Suprapubic skin (tissue), 4 donors: ENCODE measurements around the gene CAMTA1. TPM values are rescaled to one million over a fixed set of nuclear protein-coding genes. Genes with fewer than 3 reads are reported as not detected.
A peak's percentile ranks its signal among the peaks of the same experiment; 100 is the strongest.

Experiments used
- DNase-seq, 2 donors: peaks; one replicate each; pipeline ENCODE4 v3.0.0-alpha.2; 2019; ENCODE audit warnings: low spot score in 2 of 2
- H3K27ac ChIP-seq: fragments of 200-600 bp; sonication (generic); one replicate; pipeline ENCODE4 v1.5.1; 2019
- H3K27me3 ChIP-seq: fragments of 200-600 bp; sonication (generic); one replicate; pipeline ENCODE4 v1.5.1; 2019
- H3K36me3 ChIP-seq: fragments of 200-600 bp; sonication (generic); one replicate; pipeline ENCODE4 v1.5.1; 2019
- H3K4me1 ChIP-seq: fragments of 200-600 bp; sonication (generic); one replicate; pipeline ENCODE4 v1.5.1; 2019
- H3K4me3 ChIP-seq: fragments of 200-600 bp; sonication (generic); one replicate; pipeline ENCODE4 v1.5.1; 2019; ENCODE audit warnings: mild to moderate bottlenecking
- H3K9me3 ChIP-seq: fragments of 200-600 bp; sonication (generic); one replicate; pipeline ENCODE4 v1.5.1; 2019
- EP300 ChIP-seq: sonication (generic); formaldehyde crosslinking; IDR thresholded peaks from one replicate; pipeline ENCODE4 v1.6.1; 2017; ENCODE audit warnings: antibody characterized with exemption
- POLR2A ChIP-seq, 2 donors: fragments of 450-650 bp; IDR thresholded peaks; one replicate each; pipeline ENCODE4 v1.6.1; 2017; ENCODE audit warnings: antibody characterized with exemption in 2 of 2, mild to moderate bottlenecking in 2 of 2, moderate library complexity in 2 of 2
- POLR2AphosphoS5 ChIP-seq, 3 donors: sonication (generic); formaldehyde crosslinking; IDR thresholded peaks; one replicate each; pipeline ENCODE4 v1.6.1; 2017; ENCODE audit warnings: antibody characterized with exemption in 3 of 3
- WGBS: methylation state at CpG from one replicate; pipeline ENCODE4 v1.1.5; 2018; 5-methylcytosine and 5-hydroxymethylcytosine counted together
- total RNA-seq, 4 donors: library from RNA; depleted of rRNA; stranded (reverse); fragments of >200 nt; gene quantifications; one replicate each; pipeline ENCODE4 v1.1.0, GENCODE V29; 2016
- TF ChIP-seq, protein P1 (sequence below), 2 donors: fragments of 200-600 bp in 1 of 2; fragments of 450-650 bp in 1 of 2; sonication (generic) in 1 of 2; IDR thresholded peaks; one replicate each; pipeline ENCODE4 v1.5.1; 2016 to 2019; ENCODE audit warnings: antibody characterized with exemption in 2 of 2, mild to moderate bottlenecking in 1 of 2, moderate library complexity in 1 of 2

The CAMTA1 gene
- total RNA-seq, 4 donors from 2014 or later, result 40.4 to 54.1 (median 46.6) TPM

DNA sequence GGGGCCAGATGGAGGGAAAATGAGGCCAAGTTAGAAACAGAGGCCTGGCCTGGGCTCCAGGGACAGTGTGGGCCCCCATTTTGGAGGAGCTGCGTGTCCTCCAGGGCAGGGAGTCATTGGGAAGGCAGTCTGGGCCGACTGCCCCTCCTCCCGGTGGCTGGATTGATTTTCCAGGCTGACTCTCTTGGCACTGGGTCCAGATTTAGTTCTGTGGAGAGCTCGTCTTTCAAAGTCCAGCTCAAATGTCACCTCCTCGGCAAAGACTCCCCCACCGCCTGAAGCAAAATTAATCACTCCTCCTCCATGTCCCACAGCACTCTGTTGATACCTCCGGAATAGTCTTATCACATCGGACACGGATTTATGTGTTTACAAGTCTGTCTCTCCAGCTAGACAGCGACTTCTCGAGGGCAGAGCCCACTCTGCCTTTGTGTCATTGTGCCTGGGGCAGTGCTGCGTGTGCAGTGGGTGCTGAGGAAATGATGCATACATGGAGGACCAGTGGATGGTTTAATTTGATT is 175.1 kb downstream of the CAMTA1 start:
- WGBS, result 47% methylated on average over 12 of the region's 12 CpGs
- Histone ChIP-seq H3K36me3 (no peaks in the 10 kb centered on the region), H3K4me1 (peaks cover 18% of the 10 kb centered on the region), H3K27me3 (peaks cover 20% of the 10 kb centered on the region), H3K27ac (no peak overlapping the region), H3K9me3 (no peaks in the 10 kb centered on the region), H3K4me3 (no peak overlapping the region)
- TF ChIP-seq POLR2A (IDR thresholded peaks at IDR 0.05), result no peak
- DNase-seq, result no peak

DNA sequence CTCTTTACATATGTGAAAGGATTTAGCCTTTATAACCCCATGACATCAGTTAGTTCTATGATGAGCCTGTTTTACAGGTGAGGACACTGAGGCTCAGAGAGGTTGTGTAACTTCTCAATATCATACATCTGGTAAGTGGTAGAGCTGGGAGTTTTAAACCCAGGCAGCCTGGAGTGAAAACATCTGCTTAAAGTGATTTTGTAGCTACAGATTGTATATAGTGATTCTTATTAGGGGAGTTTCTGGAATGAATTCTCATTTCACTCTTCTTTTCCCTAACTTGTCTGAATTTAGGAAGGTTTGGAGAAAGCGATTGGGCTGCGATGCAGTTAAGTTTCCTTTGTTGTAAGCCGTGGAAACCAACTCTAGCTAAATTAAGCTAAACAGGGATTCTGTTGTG is 175.6 kb downstream of the CAMTA1 start:
- no peaks in the 10 kb centered on the region for H3K9me3 ChIP-seq
- H3K27me3 ChIP-seq, result peaks cover 20% of the 10 kb centered on the region
- peaks cover 18% of the 10 kb centered on the region for H3K4me1 ChIP-seq
- H3K27ac ChIP-seq, result no peak overlapping the region
- TF ChIP-seq POLR2AphosphoS5 (IDR thresholded peaks at IDR 0.05), result no peak
- WGBS, result 93% methylated on average over 3 of the region's 3 CpGs
- DNase-seq, result no peak
- H3K36me3 ChIP-seq, result no peaks in the 10 kb centered on the region
- no peak overlapping the region for H3K4me3 ChIP-seq

DNA sequence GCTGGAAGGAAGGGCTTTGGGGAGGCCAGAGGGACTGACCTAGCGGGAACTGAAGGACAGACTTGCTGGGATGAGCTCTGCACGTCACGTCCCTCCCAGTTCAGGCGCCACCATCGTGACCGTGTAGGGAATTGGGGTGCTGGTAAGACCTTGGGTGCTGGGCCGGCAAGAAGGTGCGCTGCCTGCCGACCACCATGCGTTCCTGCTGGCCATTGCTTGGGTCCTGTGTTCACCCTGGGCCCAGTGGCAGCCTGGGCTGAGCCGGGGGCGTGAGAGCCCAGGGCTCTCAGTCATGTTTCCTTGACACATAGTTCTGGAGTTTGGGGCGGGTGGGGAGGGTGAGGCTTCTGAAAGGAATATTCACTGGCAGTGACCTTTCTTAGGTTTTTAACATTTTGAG is 176.0 kb downstream of the CAMTA1 start:
- no peaks in the 10 kb centered on the region for H3K9me3 ChIP-seq
- peaks cover 18% of the 10 kb centered on the region for H3K4me1 ChIP-seq
- no peaks in the 10 kb centered on the region for H3K36me3 ChIP-seq
- DNase-seq, result no peak
- 92% methylated on average over 13 of the region's 13 CpGs for WGBS
- no peak overlapping the region for H3K27ac ChIP-seq
- H3K27me3 ChIP-seq, result peaks cover 20% of the 10 kb centered on the region
- no peak overlapping the region for H3K4me3 ChIP-seq
- no peak for TF ChIP-seq POLR2AphosphoS5 (IDR thresholded peaks at IDR 0.05)

DNA sequence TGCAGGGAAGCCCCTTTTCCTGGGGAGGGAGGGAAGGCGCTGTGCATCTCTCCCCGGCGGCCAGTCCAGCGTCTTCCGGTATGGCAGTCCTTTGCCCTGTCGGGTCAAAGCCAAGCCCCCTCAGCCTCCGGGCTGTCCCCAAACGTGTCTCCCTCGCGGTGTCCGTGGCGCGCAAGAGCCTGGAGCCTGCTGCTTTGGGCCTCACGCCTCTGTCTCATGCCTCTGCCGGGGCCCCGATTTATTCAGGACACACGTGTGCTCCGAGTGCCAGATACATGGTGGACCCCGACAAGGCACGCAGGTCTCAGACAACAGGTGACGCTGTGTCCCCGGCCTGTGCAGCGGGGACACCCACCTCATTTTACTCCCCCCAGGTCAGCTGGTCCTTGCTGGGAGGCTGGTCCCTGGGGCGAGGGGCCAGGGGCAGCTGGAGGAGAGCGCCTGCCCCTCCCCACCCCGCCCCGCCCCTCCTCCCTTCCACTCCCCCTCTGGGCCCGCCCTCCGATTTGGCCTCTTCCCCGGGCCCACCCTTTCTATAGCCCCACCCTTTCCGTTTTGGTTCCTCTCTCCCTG is 176.7 kb downstream of the CAMTA1 start:
- Histone ChIP-seq H3K36me3 (no peaks in the 10 kb centered on the region), H3K4me1 (peaks cover 18% of the 10 kb centered on the region), H3K27me3 (peaks cover 20% of the 10 kb centered on the region), H3K4me3 (no peak overlapping the region), H3K27ac (no peak overlapping the region), H3K9me3 (no peaks in the 10 kb centered on the region)
- no peak for DNase-seq
- WGBS, result 36% methylated on average over 20 of the region's 31 CpGs
- TF ChIP-seq POLR2A (IDR thresholded peaks at IDR 0.05), result no peak
- no peak for TF ChIP-seq EP300
- TF ChIP-seq POLR2AphosphoS5 (IDR thresholded peaks at IDR 0.05), result no peak

DNA sequence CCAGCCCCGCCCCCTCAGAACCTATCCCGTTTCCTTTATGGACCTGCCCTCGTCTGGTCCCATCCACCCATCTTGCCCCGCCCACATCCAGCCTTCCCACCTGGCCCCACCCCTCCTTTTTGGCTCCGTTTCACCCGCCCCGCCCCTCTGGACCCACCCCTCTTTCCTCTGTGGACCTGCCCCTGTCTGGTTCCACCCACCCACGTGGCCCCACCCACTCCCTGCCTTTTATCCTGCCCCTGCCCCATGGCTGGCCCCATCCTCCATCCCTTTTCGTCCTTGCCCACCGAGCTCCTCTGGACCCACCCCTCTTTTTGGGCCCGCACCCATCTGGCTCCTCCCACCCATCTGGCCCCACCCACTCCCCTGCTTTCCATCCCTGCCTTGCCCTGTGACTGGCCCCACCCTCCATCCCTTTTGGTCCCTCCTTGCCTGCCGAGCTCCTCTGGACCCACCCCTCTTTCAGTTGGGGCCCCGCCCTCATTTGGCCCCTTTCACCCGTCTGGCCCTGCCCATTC is 177.3 kb downstream of the CAMTA1 start:
- no peak for TF ChIP-seq POLR2A (IDR thresholded peaks at IDR 0.05)
- TF ChIP-seq POLR2AphosphoS5 (IDR thresholded peaks at IDR 0.05), result no peak
- TF ChIP-seq, protein P1, sequence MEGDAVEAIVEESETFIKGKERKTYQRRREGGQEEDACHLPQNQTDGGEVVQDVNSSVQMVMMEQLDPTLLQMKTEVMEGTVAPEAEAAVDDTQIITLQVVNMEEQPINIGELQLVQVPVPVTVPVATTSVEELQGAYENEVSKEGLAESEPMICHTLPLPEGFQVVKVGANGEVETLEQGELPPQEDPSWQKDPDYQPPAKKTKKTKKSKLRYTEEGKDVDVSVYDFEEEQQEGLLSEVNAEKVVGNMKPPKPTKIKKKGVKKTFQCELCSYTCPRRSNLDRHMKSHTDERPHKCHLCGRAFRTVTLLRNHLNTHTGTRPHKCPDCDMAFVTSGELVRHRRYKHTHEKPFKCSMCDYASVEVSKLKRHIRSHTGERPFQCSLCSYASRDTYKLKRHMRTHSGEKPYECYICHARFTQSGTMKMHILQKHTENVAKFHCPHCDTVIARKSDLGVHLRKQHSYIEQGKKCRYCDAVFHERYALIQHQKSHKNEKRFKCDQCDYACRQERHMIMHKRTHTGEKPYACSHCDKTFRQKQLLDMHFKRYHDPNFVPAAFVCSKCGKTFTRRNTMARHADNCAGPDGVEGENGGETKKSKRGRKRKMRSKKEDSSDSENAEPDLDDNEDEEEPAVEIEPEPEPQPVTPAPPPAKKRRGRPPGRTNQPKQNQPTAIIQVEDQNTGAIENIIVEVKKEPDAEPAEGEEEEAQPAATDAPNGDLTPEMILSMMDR (IDR thresholded peaks at IDR 0.05), result no peak
- TF ChIP-seq EP300, result no peak
- Histone ChIP-seq H3K4me1 (peaks cover 18% of the 10 kb centered on the region), H3K27me3 (peaks cover 23% of the 10 kb centered on the region), H3K27ac (no peak overlapping the region), H3K36me3 (no peaks in the 10 kb centered on the region), H3K4me3 (no peak overlapping the region), H3K9me3 (no peaks in the 10 kb centered on the region)
- WGBS, result 4% methylated on average over 13 of the region's 14 CpGs
- peak in 1 of 2 donors; percentile 68 for DNase-seq

DNA sequence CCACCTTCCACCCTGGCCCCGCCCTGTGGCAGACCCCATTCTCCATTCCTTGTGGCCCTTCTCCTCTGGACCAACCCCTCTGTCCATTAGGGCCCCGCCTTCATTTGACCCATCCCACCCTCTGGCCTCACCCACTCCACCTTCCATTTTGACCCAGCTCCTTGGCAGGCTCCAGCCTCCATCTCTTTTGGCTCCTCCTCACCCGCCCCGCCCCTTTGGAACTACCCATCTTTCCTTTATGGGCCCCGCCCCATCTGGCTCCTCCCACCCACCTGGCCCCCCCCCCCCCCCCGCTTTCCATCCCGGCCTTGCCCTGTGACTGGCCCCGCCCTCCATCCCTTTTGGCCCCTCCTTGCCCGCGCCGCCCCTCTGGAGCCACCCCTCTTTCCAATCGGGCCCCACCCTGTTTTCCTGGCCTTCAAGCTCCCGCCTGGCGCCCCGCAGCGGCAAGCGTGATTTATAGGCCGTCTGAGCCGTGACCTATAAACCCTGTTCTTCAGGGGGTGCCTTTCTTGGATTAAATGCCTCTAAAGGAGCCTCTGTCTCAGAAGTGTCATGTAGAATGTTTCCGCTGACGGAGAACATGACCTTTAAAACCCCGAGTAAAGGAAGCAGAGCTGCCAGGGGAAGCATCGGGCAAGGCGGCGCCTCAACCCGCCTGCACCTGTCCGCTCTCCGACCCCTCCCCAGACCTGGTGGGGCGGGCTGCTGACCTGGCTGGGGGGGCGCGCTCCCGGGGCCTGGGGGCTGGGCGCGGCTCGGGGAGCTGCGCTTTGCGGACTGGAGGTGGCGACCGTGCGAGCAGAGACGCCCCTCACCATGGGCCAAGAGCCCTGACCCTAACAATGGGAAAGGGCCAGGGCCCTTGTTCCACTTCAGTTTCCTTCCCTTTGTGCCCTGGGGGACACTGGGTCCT is 178.0 kb downstream of the CAMTA1 start:
- TF ChIP-seq, protein P1 (IDR thresholded peaks at IDR 0.05), result no peak
- TF ChIP-seq EP300, result no peak
- TF ChIP-seq POLR2A (IDR thresholded peaks at IDR 0.05), result no peak
- TF ChIP-seq POLR2AphosphoS5 (IDR thresholded peaks at IDR 0.05), result no peak
- Histone ChIP-seq H3K36me3 (no peaks in the 10 kb centered on the region), H3K27me3 (peaks cover 25% of the 10 kb centered on the region), H3K4me1 (peaks cover 18% of the 10 kb centered on the region), H3K4me3 (peak overlapping the region; percentile 6), H3K27ac (no peak overlapping the region), H3K9me3 (no peaks in the 10 kb centered on the region)
- DNase-seq, result peak in 1 of 2 donors; percentile 70
- 1% methylated on average over 19 of the region's 41 CpGs for WGBS

DNA sequence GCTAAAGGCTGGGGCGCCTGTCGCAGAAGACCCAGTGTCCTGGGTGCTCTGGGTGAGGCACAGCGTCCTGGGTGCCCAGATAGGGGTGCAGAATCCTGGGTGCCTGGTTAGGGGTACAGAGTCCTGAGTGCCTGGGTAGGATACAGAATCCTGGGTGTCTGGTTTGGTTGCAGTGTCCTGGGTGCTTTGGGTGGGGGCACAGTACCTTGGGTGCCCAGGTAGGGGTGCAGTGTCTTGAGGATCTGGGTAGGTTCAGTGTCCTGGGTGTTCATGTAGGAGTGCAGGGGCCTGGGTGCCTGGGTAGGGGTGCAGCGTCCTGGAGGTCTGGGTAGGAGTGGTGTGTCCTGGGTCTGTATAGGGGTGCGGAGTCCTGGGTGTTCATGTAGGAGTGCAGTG is 178.7 kb downstream of the CAMTA1 start:
- WGBS, result 93% methylated on average over 2 of the region's 5 CpGs
- DNase-seq, result no peak
- peaks cover 29% of the 10 kb centered on the region for H3K27me3 ChIP-seq
- no peaks in the 10 kb centered on the region for H3K36me3 ChIP-seq
- TF ChIP-seq, protein P1 (IDR thresholded peaks at IDR 0.05), result no peak
- TF ChIP-seq EP300 (no peak), POLR2AphosphoS5 (IDR thresholded peaks at IDR 0.05) (no peak), POLR2A (IDR thresholded peaks at IDR 0.05) (no peak)
- H3K27ac ChIP-seq, result no peak overlapping the region
- peaks cover 18% of the 10 kb centered on the region for H3K4me1 ChIP-seq
- no peak overlapping the region for H3K4me3 ChIP-seq
- H3K9me3 ChIP-seq, result no peaks in the 10 kb centered on the region
